Effector CD4-positive, alpha-beta T cell (primary cell): Measurements from ENCODE around the gene TPRN.

ENCODE experiments used
- DNase-seq: peaks from one replicate; pipeline ENCODE4 v3.0.0-alpha.2; 2020

The TPRN gene

GRCh38 chr9:137236238-137236935 lies 35.8 kb upstream of the TPRN start:
- DNase-seq, result peak; percentile 88

- no peak for DNase-seq
Observed at GRCh38 chr9:137235424-137236237, 35.1 kb upstream of the TPRN start.

DNA sequence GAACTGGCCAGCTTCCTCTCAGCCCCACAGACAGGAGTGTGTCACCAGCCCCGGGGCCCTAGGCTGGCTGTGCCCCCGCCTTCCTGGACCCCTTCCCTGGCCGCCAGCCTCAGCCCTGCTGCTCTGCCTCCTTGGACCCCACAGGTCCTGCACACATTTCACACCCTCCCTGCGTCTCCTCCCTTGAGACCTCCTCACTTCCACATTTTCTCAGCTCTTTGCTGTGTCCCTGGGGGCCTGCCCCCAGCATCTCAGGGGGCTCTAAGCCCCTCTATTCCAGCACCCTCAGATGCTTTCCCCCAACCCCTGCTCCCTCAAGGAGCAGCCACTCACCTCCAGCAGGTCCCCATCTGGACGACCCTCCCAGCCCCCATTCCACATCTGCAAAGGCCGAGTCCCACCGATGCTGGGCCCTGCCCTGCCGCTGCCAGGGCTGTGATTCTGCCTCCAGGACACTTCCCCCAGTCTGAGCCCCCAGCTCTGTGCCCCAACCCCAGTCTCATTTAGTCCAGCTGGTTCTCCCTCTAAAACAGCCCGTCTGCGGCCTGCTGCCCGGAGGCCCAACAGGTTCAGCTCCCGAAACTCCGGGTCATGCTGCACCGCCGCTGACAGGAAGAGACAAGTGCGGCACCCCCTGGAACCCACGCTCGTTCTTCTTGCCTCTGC lies 34.4 kb upstream of the TPRN start:
- no peak for DNase-seq

DNA sequence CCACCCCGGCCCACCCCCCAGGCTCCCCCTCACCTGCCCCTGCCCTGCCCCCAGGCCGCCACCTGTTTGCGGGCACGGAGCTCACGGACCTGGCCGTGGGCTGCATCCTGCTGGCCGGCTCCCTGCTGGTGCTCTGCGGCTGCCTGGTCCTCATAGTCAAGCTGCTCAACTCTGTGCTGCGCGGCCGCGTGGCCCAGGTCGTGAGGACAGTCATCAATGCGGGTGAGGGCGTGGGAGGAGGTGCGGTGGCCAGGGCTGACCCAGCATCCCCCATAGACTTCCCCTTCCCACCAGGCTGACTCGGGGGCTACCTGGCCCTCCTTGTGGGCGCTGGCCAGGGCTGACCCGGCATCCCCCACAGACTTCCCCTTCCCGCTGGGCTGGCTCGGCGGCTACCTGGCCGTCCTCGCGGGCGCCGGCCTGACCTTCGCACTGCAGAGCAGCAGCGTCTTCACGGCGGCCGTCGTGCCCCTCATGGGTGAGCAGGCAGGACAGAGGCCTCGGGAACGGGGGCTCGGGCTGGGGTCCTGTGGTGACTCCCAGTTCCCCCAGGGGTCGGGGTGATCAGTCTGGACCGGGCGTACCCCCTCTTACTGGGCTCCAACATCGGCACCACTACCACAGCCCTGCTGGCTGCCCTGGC lies 33.6 kb upstream of the TPRN start:
- DNase-seq, result no peak

DNA sequence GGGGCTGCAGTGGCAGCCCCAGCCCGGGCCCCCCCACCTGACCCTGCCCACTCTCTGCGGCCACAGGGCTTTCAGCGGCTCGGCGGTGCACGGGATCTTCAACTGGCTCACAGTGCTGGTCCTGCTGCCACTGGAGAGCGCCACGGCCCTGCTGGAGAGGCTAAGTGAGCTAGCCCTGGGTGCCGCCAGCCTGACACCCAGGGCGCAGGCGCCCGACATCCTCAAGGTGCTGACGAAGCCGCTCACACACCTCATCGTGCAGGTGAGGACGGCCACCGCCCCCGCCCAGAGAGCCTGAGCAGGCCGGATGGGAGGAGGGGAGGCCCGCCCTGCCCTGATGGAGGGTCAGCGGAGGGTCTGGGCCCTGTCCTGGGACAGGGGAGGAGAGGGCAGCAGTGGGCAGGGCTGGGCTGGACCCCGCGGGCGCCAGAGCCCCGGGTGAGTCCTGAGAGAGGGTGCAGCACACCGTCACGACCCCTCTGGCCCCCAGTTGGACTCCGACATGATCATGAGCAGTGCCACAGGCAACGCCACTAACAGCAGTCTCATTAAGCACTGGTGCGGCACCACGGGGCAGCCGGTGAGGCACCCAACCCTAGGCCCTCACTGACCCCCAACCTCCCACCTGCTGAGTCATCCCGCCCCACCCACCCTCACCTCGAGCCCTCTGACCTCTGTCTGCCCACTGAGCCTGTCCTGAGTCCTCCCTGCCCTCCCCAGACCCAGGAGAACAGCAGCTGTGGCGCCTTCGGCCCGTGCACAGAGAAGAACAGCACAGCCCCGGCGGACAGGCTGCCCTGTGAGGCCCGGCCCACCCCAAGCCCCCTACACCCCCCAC lies 32.8 kb upstream of the TPRN start:
- no peak for DNase-seq

GRCh38 chr9:137232510-137232909 lies 32.0 kb upstream of the TPRN start:
- no peak for DNase-seq

DNA sequence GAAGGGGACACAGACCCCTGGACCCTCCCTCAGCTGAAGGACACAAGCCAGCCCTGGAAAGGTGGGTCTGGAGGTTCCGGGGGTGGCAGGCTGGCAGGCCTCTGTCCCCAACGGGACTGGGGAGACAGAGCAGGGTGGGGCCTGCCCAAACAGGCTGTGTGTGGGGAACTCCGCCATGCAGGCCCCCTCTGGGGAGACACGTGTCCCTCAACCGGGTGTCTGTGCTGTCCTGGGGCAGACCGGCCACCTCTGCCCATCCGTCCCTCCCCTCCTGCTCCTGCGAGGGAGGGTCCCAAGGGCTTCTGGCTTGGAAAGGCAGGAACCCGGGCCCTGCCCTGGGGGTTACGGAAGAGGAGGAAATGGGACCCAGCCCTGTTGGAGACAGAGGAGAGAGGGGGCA lies 31.6 kb upstream of the TPRN start:
- DNase-seq, result no peak

GRCh38 chr9:137231372-137232039 lies 31.0 kb upstream of the TPRN start:
- no peak for DNase-seq

- no peak for DNase-seq
Observed at GRCh38 chr9:137230705-137231371, 30.3 kb upstream of the TPRN start, which contains the start of gene SLC34A3. SLC34A3 (plus strand) TSS chr9:137230901; CDS start chr9:137231703, 802 bp downstream.

DNA sequence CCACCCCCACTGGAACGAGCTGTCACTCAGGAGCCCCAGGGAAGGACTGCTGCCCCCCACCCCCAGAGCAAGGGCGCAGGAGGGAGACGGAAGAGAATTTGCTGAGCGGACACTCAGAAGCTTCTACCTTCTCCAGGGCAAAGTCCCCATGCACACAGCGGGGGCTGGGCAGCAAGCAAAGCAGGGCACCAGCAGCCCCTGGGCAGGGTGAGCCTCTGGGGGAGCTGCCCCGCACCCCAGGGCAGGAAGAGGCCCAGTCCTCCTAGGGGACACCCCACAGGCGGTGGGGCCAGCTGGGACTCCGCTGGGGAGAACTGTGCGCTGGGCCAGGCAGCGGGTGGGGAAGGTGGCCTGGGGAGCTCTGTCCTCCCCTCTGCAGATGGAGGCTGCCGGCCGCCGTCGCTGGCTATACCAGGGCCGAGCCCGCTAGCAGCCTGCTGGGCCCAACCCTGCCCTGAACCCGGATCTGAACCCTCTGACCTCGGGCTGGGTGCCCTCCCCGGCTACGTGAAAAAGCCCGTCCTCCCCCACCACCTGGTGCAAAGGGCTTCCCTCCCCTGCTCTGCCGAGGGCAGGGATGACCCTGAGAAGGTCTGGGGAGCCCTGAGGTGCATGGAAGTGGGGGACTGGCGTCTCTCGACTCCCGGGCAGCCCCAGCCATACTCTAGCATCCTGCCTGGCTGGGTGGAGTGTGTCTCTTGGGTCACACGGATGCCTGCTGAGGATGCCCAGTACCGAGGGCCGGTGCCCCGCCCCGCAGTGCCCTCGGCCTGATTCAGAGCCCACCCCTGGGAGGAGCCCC lies 29.6 kb upstream of the TPRN start:
- no peak for DNase-seq

DNA sequence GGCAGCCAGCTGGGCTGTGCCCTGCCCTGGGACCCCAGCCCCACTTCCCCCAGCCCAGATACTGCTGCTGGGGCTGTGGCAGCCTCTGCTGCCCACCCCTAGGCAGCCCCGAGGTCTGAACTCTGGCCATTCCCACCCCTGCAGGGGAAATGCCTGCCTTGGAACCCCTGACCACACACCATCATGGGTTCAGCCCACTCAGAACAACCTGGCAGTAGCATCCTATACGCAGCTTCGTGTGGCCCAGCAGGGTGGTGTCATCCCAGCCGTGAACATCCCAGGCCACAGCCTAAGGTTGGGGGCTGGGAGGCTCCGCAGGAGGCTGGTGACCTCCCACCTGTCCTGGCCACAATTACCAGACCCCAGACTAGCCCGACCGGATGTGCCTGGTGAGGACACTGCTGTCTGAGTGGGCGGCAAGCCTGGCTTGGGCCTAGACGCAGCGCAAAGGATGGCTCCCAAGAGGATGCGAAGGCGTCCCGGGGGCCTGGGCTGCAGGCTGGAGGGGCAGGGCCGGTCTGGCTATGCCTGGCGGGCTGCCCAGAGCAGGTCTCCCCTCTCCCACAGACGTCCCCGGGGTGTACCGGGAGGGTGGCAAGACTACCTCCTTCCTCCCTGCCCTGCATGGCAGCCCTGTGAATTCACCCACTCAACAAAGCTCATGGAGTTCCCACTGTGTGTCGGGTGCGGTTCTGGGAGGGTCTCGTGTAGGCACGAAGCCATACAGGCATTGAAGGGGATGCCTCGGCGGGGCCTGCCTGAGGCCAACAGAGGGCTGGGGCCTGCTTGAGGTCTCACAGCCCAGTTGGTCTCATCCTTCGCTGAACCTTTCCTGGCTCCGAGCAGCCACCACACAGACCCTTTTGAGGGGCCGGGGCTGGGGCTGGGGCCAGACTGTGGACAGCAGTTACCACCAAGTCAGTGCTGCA lies 28.7 kb upstream of the TPRN start:
- DNase-seq, result no peak

DNA sequence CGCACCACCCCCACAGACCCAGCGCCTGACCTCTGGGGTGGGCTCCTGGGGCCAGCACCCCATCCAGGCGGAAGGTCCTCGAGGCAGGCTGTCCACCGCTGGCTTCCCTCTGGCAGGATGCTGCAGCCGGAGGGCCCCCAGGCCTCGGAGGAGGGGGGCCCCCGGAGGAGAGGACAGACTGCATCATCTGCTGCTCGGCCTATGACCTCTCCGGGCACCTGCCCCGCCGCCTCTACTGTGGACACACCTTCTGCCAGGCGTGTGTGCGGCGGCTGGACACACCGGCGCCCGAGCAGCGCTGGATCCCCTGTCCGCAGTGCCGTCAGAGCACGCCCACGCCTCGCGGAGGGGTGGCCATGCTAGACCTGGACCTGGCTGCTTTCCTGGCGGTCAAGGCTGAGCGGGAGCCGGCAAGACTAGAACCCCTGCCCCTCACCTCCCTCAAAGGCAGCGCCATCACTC lies 28.0 kb upstream of the TPRN start:
- no peak for DNase-seq

DNA sequence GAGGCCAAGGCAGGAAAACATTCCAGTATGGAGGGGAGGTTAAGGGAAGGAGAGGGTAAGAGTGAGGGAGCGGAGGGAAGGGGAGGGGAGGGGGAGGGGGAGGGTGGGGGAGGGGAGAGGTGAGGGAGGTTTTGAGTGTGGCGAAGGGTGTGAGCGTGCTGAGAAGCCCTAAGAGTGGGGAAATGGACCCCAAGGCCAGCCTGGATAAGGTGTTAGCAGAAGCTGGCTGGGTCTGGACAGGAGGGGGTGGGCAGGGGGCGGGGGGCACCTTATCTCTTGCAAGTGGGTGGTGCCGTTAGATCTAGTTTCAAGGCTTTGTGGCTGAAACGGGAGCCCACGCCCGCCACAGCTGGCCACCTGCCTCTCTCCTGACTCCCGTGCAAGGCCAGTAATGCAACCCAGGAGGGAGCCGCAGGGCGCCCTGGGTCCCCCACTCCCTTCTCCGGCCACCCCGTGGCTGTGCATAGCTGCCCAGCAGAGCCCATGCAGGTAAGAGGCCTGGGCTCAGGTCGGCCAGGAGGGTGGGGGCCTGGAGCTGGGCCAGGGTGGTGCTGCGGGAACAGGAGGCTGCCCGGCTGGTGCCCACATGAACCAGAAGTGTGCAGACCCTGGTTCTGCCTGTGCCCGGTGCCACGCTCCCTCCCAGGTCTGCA lies 27.4 kb upstream of the TPRN start:
- no peak for DNase-seq

DNA sequence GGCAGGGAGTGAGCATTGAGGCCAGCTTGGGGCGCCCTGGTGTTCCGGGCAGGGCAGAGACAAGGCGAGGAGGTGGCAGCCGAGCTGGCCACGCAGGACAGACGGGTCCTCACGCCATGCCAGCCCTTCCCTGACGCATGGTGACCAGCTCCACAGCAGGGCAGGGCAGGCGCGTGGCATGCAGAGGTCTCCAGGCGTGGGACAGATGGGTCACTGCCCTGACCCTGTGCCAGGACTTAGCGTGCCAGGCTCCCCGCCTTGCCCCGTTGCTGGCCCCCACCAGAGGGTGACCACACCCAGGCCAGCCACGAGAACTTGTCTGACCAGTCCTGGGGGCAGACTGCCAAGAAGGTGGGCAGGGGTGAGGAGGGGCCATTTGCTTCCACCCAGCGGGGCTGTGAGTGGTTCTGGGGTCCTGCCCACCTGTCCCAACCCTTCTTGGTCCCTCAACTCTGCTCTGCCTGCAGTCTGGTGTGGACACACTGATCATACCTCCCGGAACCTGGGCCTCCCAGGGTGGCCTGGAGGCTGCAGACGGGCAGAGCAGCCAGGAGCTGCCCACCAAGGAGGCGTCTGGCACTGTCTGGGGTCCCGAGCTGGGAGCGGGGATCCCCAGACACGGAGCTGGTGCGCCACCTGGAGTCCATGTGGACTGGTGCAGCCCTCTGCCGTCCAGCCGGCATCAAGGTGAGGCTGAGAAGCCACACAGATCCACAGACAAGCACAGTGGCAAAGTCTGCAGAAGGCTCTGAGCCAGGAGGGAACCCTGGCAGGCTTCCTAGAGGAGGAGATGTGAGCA lies 26.7 kb upstream of the TPRN start, which contains the start of gene RNF224:
Gene RNF224, plus strand, starts transcription at position 449 of the 799 bp plus-strand sequence. CDS start 834 bp downstream, outside the sequence.
- DNase-seq, result peak; percentile 79

- DNase-seq, result no peak
Observed at GRCh38 chr9:137226338-137227053, 26.0 kb upstream of the TPRN start.

GRCh38 chr9:137225699-137226331 lies 25.3 kb upstream of the TPRN start:
- no peak for DNase-seq
